Colonic mucosa (tissue), 4 donors: Measurements from ENCODE around the gene CEP152. TPM values are rescaled to one million over a fixed set of nuclear protein-coding genes. Genes with fewer than 3 reads are reported as not detected.
A peak's percentile ranks its signal among the peaks of the same experiment; 100 is the strongest.

Experiments
- DNase-seq: peaks from one replicate; pipeline ENCODE4 v3.0.0-alpha.2; 2020
- H3K27ac ChIP-seq: fragments of 200-600 bp; one replicate; pipeline ENCODE4 v1.8.0; 2021
- H3K27me3 ChIP-seq: fragments of 200-600 bp; one replicate; pipeline ENCODE4 v1.8.0; 2021
- H3K36me3 ChIP-seq: fragments of 200-600 bp; one replicate; pipeline ENCODE4 v1.8.0; 2021
- H3K4me1 ChIP-seq: fragments of 200-600 bp; one replicate; pipeline ENCODE4 v1.8.0; 2021; ENCODE audit warnings: mild to moderate bottlenecking
- H3K4me3 ChIP-seq: fragments of 200-600 bp; one replicate; pipeline ENCODE4 v1.8.0; 2021
- H3K9ac ChIP-seq, 2 donors: one replicate each; pipeline ENCODE4 v1.7.0; 2013; ENCODE audit warnings: control low read depth in 2 of 2, low read depth in 2 of 2, low read length in 2 of 2
- H3K9me3 ChIP-seq: fragments of 200-600 bp; one replicate; pipeline ENCODE4 v1.8.0; 2021
- CTCF ChIP-seq: fragments of 200-600 bp; IDR thresholded peaks from one replicate; pipeline ENCODE4 v1.8.0; 2022; ENCODE audit warnings: antibody characterized with exemption, mild to moderate bottlenecking
- intact Hi-C: fragments of 100-400 bp; cut with DNase I; formaldehyde crosslinking; loops from one replicate; pipeline ENCODE4 v1.14.1; 2022
- total RNA-seq, 2 donors: library from RNA; stranded (reverse); fragmentation: NEBNext Ultra II Directional in 1 of 2; extraction: Animal tissue kit (Norgen Biotek cat#: 25700) in 1 of 2; gene quantifications; one replicate each; pipeline ENCODE4 v1.2.1, GENCODE V29; 2021
- donor health status: healthy.
- donor health status: DM: no; HTN: no; CAD: no.
- donor health status: DM: no; HTN: no; CAD: no.

CEP152 gene
- total RNA-seq, 2 donors from 2014 or later, result 4.8 to 11.8 TPM

- no peak overlapping the region for H3K27ac ChIP-seq
- peak; percentile 41 for TF ChIP-seq CTCF
- H3K27me3 ChIP-seq, result no peaks in the 10 kb centered on the region
- no peak overlapping the region for H3K4me3 ChIP-seq
- no peaks in the 10 kb centered on the region for H3K9me3 ChIP-seq
- H3K9ac ChIP-seq, result no peak overlapping the region
- H3K4me1 ChIP-seq, result no peaks in the 10 kb centered on the region
- H3K36me3 ChIP-seq, result no peaks in the 10 kb centered on the region
- DNase-seq, result no peak
- intact Hi-C loops, result no loop called here
Observed at GRCh38 chr15:48800811-48801455, 9.9 kb downstream of the CEP152 start.

GRCh38 chr15:48800245-48800644 is 10.6 kb downstream of the CEP152 start:
- no peaks in the 10 kb centered on the region for H3K4me1 ChIP-seq
- no peak overlapping the region for H3K4me3 ChIP-seq
- H3K27ac ChIP-seq, result no peak overlapping the region
- intact Hi-C loops, result no loop called here
- H3K9ac ChIP-seq, result no peak overlapping the region
- no peak for TF ChIP-seq CTCF
- H3K36me3 ChIP-seq, result no peaks in the 10 kb centered on the region
- no peaks in the 10 kb centered on the region for H3K9me3 ChIP-seq
- no peak for DNase-seq
- no peaks in the 10 kb centered on the region for H3K27me3 ChIP-seq

- no peaks in the 10 kb centered on the region for H3K27me3 ChIP-seq
- H3K36me3 ChIP-seq, result no peaks in the 10 kb centered on the region
- DNase-seq, result no peak
- TF ChIP-seq CTCF, result no peak
- no peaks in the 10 kb centered on the region for H3K4me1 ChIP-seq
- H3K9ac ChIP-seq, result no peak overlapping the region
- no peak overlapping the region for H3K4me3 ChIP-seq
- no peak overlapping the region for H3K27ac ChIP-seq
- no peaks in the 10 kb centered on the region for H3K9me3 ChIP-seq
- intact Hi-C loops, result no loop called here
Observed at GRCh38 chr15:48798319-48798718, 12.6 kb downstream of the CEP152 start.

- Histone ChIP-seq H3K4me1 (no peaks in the 10 kb centered on the region), H3K36me3 (no peaks in the 10 kb centered on the region), H3K27ac (no peak overlapping the region), H3K27me3 (no peaks in the 10 kb centered on the region), H3K9me3 (no peaks in the 10 kb centered on the region), H3K4me3 (no peak overlapping the region), H3K9ac (no peak overlapping the region)
- TF ChIP-seq CTCF, result no peak
- no peak for DNase-seq
- intact Hi-C loops, result no loop called here
Observed at GRCh38 chr15:48796930-48797329, 13.9 kb downstream of the CEP152 start.

GRCh38 chr15:48796521-48796920 is 14.3 kb downstream of the CEP152 start:
- Histone ChIP-seq H3K4me3 (no peak overlapping the region), H3K9ac (no peak overlapping the region), H3K27ac (no peak overlapping the region), H3K4me1 (no peaks in the 10 kb centered on the region), H3K36me3 (no peaks in the 10 kb centered on the region), H3K9me3 (no peaks in the 10 kb centered on the region), H3K27me3 (no peaks in the 10 kb centered on the region)
- intact Hi-C loops, result no loop called here
- DNase-seq, result no peak
- no peak for TF ChIP-seq CTCF
